Fibroblast of mammary gland (primary cell): ENCODE results near the gene CWC27.

Experiments
- DNase-seq: peaks from one replicate; pipeline ENCODE4 v3.0.0-alpha.2; 2010; ENCODE audit warnings: low read depth
- H3K4me3 ChIP-seq: 2 replicates; pipeline ENCODE4 v1.5.1; 2011; ENCODE audit warnings: low read depth, mild to moderate bottlenecking, low read length, moderate library complexity; ENCODE audit not compliant: control insufficient read depth
- TF ChIP-seq, protein P1 (sequence below): conservative IDR thresholded peaks from 2 replicates; pipeline ENCODE4 v1.5.1; 2011; ENCODE audit warnings: low read depth, low read length, inconsistent platforms; ENCODE audit not compliant: control insufficient read depth, insufficient read depth

Gene CWC27

DNA sequence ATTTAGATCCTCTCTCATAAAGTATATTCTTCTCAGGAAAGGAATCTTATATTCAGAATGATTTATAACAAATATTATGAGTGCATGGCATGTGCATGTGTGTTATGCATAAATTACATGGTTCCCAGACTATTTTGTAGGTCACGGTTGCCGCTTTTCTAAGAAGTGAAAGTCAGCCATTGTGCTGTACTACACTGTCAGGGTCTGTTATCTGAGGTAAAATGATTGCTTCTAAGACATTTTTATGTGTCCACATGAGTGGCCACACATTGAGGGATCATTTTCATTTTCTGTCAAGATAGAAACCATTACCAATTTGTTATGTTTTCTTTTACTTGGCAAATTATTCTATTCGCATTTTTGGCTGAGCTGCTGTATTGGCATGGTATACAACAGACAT, 210.8 kb downstream of the CWC27 start:
- TF ChIP-seq, protein P1, sequence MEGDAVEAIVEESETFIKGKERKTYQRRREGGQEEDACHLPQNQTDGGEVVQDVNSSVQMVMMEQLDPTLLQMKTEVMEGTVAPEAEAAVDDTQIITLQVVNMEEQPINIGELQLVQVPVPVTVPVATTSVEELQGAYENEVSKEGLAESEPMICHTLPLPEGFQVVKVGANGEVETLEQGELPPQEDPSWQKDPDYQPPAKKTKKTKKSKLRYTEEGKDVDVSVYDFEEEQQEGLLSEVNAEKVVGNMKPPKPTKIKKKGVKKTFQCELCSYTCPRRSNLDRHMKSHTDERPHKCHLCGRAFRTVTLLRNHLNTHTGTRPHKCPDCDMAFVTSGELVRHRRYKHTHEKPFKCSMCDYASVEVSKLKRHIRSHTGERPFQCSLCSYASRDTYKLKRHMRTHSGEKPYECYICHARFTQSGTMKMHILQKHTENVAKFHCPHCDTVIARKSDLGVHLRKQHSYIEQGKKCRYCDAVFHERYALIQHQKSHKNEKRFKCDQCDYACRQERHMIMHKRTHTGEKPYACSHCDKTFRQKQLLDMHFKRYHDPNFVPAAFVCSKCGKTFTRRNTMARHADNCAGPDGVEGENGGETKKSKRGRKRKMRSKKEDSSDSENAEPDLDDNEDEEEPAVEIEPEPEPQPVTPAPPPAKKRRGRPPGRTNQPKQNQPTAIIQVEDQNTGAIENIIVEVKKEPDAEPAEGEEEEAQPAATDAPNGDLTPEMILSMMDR = no peak
- DNase-seq = no peak
- no peak overlapping the region for H3K4me3 ChIP-seq

DNA sequence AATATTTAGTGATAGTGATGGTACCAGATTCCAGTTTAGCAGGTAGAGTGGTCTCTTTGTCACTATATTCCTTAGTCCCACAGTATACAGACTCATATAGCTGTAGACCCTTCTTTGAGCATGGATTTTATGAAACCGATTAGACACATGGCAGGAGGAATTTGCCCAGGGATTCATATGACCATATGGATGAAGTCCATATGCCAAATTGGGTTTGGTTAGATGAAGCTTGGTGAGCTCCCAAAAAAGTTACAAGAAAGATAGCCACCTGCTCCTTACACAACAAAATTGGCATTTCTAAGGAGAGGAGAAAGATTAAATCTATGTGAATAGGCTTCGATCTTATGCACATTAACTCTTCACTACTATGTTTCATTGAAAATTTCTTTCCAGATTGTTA, 211.4 kb downstream of the CWC27 start:
- H3K4me3 ChIP-seq = no peak overlapping the region
- TF ChIP-seq, protein P1 = no peak

DNA sequence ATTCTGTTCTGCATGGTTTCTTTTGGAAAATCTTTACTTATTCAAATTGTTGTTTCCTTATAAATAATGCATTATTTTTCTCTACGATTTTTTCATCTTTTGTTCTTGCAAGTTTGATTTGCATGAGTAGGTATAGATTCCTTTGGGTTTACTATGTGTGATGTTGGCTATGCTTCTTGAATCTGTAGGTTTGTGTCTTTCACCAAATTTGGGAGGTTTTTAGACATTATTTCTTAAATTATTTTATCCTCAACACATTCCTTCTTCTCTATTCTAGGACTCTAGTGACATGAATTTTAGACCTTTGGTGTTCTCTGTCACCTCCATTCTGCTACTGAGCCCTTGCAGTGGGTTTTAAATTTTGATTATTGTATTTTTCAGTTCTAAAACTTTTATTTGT, 219.0 kb downstream of the CWC27 start:
- DNase-seq = no peak
- H3K4me3 ChIP-seq = no peak overlapping the region
- TF ChIP-seq, protein P1 = no peak

More for the DNA sequence above, 211.4 kb downstream of the CWC27 start:
- DNase-seq = no peak

DNA sequence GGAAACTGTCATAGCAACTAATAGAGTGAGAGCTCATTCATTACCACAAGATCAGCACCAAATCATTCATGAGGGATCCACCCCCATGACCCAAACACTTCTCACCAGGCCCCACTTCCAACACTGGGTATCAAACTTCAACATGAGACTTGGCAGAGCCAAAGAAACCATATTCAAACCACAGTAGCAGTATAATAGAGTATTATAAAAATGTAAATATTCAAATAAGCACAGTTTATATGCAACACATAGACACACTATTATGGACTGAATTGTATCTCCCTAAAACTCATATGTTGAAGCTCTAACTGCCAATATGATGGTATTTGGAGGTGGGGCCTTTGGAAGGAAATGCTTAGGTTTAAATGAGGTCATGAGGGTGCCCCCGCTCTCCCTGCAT, 240.5 kb downstream of the CWC27 start:
- no peak overlapping the region for H3K4me3 ChIP-seq
- DNase-seq = no peak
- TF ChIP-seq, protein P1 = no peak

DNA sequence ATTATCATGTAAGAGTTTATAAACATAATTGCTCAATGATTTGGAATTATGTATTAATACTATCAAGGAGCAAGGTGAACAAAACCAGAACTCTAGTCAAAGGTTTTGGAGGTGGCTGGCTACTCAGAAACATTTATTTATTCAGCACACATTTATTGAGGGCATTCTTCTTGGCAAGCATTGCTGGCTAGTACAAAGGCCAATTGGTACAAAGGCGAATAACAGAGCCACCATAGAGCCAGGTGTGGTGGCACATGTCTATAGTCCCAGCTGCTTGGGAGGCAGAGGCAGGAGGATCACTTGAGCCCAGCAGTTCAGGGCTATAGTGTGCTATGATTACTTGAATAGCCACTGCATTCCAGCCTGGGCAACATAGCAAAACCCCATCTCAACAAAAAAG, 242.1 kb downstream of the CWC27 start:
- TF ChIP-seq, protein P1 = no peak
- no peak overlapping the region for H3K4me3 ChIP-seq
- no peak for DNase-seq

DNA sequence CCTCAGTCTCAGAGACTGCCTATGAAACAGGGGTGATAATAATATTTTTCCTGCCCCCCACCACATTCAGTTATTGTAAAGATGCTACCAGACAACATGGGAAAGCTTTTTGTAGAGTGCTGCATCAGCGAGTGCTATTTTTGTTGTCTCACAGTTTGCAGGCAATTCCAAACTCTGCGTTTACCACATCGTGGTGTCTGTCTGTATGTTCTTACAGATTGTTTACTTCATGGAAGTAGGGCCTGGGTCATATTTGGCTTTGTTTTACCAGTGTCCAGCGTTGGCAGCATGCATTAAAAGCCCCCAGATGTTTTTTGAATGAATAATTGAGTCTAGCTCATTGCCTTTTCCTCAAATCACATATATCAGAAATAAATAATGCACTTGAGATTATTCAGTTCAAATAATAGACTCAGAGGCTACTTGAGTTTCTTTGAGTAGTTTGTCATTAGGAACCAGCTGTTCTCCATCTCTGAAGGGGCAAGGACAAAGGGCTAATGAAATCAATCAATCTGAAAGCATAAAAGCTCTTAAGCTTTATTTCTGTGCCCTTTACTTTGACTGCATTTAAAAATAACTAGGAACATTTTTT, 243.7 kb downstream of the CWC27 start:
- no peak overlapping the region for H3K4me3 ChIP-seq
- TF ChIP-seq, protein P1 = no peak
- no peak for DNase-seq

DNA sequence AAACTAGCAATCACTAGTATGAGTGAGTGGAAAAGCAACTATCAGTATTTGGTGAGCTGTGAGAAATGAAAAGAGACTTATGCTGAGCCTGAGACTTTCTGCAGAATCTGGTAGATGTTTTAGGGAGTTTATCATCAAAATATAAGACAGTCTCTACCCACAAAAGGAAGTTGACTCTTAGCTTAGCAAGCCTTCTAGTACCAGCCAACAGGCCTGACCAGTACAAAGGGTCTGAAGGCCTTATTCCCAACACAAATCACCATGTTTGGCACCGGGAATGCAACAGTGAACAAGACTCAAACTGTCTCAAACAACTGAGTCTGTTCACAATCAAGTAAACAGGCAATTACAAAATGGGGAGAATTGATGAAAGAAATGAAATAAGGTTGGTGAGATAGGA, 244.4 kb downstream of the CWC27 start:
- TF ChIP-seq, protein P1 = no peak
- H3K4me3 ChIP-seq = no peak overlapping the region
- peak; percentile 85 for DNase-seq
